Esophagus squamous epithelium (tissue), 5 donors: Measurements from ENCODE around the gene PSTPIP2. TPM values are rescaled to one million over a fixed set of nuclear protein-coding genes. Genes with fewer than 3 reads are reported as not detected.
"Not testable (repeated sequence)": the region's sequence is repeated elsewhere in the genome, so short reads cannot be mapped to it uniquely, and the experiment has no call there.

Experiments used
- DNase-seq: peaks from one replicate; lab custom pipeline; 2025; lab: John Stamatoyannopoulos, UW
- H3K27ac ChIP-seq, 4 donors: fragments of 200-600 bp; sonication (generic); one replicate each; pipeline ENCODE4 v1.5.1; 2016 to 2019; ENCODE audit warnings: mild to moderate bottlenecking in 1 of 4
- H3K27me3 ChIP-seq, 4 donors: fragments of 200-600 bp; sonication (generic); 1 replicate in 3 of 4; 2 replicates in 1 of 4; pipeline versions ENCODE4 v1.5.1 to v1.6.0; 2017 to 2021; ENCODE audit warnings: antibody characterized with exemption in 1 of 4
- H3K36me3 ChIP-seq, 3 donors: fragments of 200-600 bp; sonication (generic); one replicate each; pipeline ENCODE4 v1.5.1; 2016 to 2019
- H3K4me1 ChIP-seq, 3 donors: fragments of 200-600 bp; sonication (generic); one replicate each; pipeline ENCODE4 v1.5.1; 2017 to 2019
- H3K4me3 ChIP-seq, 4 donors: fragments of 200-600 bp; sonication (generic); 1 replicate in 3 of 4; 2 replicates in 1 of 4; pipeline ENCODE4 v1.5.1; 2016 to 2019; ENCODE audit warnings: mild to moderate bottlenecking in 2 of 4, moderate library complexity in 1 of 4
- H3K9me3 ChIP-seq, 3 donors: fragments of 200-600 bp; sonication (generic); one replicate each; pipeline ENCODE4 v1.5.1; 2016 to 2019
- CTCF ChIP-seq, 6 experiments: fragments of 450-650 bp in 4 of 6; fragments of 200-600 bp in 2 of 6; sonication (generic) in 2 of 6; IDR thresholded peaks; one replicate each; pipeline ENCODE4 v1.5.1; 2016 to 2019; ENCODE audit warnings: antibody characterized with exemption in 6 of 6, mild to moderate bottlenecking in 4 of 6, moderate library complexity in 4 of 6
- POLR2A ChIP-seq, 4 donors: fragments of 450-650 bp; IDR thresholded peaks; one replicate each; pipeline ENCODE4 v1.6.1; 2017; ENCODE audit warnings: antibody characterized with exemption in 4 of 4, mild to moderate bottlenecking in 4 of 4, moderate library complexity in 3 of 4
- WGBS, 2 donors: methylation state at CpG; one replicate each; pipeline ENCODE4 v1.1.5; 2018; 5-methylcytosine and 5-hydroxymethylcytosine counted together
- intact Hi-C: fragments of 100-400 bp; cut with DNase I; formaldehyde crosslinking; loops from one replicate; pipeline ENCODE4 v1.15.0; 2022
- total RNA-seq, 4 donors: library from RNA; depleted of rRNA; stranded (reverse); fragments of >200 nt; gene quantifications; one replicate each; pipeline ENCODE4 v1.1.0, GENCODE V29; 2016
- donor health status: DM: yes; HTN: yes; CAD: no.

PSTPIP2 gene
- total RNA-seq, 4 donors from 2014 or later = 5.6 to 18.7 (median 11.1) TPM

DNA sequence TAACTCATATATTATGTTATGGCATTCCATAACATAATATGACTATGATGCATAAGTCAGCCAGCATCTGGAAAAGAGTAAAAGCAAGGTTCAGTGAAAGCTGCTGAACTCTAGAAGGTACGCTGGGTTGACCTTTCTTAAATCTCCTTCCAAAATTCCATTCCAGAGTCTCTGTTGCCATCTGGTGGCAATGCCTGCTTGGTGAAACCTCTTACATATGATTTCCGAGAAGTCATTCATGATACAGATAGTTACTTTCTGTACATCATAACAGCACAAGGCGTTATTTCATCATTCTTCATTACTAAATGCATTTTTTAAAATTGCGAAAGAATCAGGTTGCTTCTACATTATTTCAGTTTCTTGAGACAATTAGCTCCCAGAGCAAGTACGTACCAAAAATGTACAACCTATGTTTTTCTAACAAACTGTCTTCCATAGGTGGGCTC, 97.9 kb downstream of the PSTPIP2 start:
- TF ChIP-seq CTCF (IDR thresholded peaks at IDR 0.05) (peak; percentile 39 to 84 (median 75)), POLR2A (IDR thresholded peaks at IDR 0.05) (no peak)
- Histone ChIP-seq H3K9me3 (no peaks in the 10 kb centered on the region), H3K4me3 (no peak overlapping the region), H3K4me1 (peaks cover 0 to 10% (median 6%) of the 10 kb centered on the region in 3 donors), H3K27me3 (no peaks in the 10 kb centered on the region), H3K27ac (no peak overlapping the region), H3K36me3 (no peaks in the 10 kb centered on the region)
- WGBS, 2 donors = 12 to 18% methylated on average over 5 of the region's 5 CpGs
- intact Hi-C loops = no loop called here
- no peak for DNase-seq

DNA sequence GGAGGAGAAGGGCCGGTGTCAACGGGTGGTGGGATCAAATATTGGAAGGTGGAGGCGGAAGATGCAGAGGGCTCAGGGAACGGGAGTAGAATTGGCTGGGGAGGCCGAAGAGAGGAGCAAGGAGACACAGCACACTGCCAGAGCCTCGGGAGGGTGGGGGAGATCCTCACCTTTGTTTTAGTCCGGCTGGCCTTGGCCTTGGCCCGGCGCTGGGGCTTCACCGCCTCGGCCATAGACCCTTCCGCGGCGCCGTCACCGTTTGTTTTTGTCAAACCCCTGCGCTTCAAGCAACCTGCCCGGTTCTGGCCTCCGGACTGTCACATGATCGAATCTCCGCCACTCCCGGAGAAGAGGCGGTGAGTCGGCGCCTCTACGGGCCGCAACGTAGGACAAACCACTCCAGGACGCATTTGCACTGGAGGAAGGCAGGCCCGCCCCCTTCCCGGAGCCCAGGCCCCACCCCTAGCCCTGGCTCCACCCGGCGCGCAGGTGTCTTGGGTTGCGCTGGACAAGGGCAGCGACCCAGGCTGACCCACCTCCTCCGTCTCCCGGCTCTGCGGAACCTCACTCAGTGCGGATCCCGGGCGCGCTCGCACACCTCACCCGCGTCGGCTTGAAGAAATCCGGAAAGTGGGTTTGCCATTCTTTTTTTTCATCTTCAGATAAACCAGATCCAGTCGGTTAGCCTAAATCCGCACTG, 104.9 kb downstream of the PSTPIP2 start, which contains the start of gene EPG5:
TSS of gene EPG5 (minus strand) at position 323 of the 700 bp plus-strand sequence. CDS start at position 233, 90 bp downstream.
- no peaks in the 10 kb centered on the region for H3K27me3 ChIP-seq
- no peaks in the 10 kb centered on the region for H3K9me3 ChIP-seq
- peaks cover 0 to 40% (median 10%) of the 10 kb centered on the region in 3 donors for H3K4me1 ChIP-seq
- H3K36me3 ChIP-seq = peaks cover 0 to 6% (median 0%) of the 10 kb centered on the region in 3 donors
- H3K27ac ChIP-seq = peak within 1 kb of the TSS; percentile 75 to 89 (median 88)
- DNase-seq = peak; percentile 63
- peak in 3 of 4 donors; percentile 30 to 68 (median 63) for TF ChIP-seq POLR2A (IDR thresholded peaks at IDR 0.05)
- peak in 2 of 6 experiments; percentile 17 to 42 for TF ChIP-seq CTCF (IDR thresholded peaks at IDR 0.05)
- intact Hi-C loops = no loop called here
- 0% methylated on average over 20 to 34 of the region's 50 CpGs for WGBS, 2 donors
- peak within 1 kb of the TSS; percentile 57 to 98 (median 86) for H3K4me3 ChIP-seq

GRCh38 chr18:45964913-45965312, 107.1 kb downstream of the PSTPIP2 start:
- DNase-seq, H3K9me3 ChIP-seq, H3K27me3 ChIP-seq, intact Hi-C loops, H3K27ac ChIP-seq, H3K4me3 ChIP-seq: not testable (repeated sequence)
- H3K36me3 ChIP-seq = peaks cover 0 to 12% (median 0%) of the 10 kb centered on the region in 3 donors
- 94 to 95% methylated on average over 5 of the region's 5 CpGs for WGBS, 2 donors
- H3K4me1 ChIP-seq = peaks cover 0 to 48% (median 10%) of the 10 kb centered on the region in 3 donors

- H3K27me3 ChIP-seq = no peaks in the 10 kb centered on the region
- no peak overlapping the region for H3K4me3 ChIP-seq
- 85% methylated on average over 5 of the region's 5 CpGs for WGBS, 2 donors
- H3K9me3 ChIP-seq = no peaks in the 10 kb centered on the region
- intact Hi-C loops = no loop called here
- DNase-seq = no peak
- H3K4me1 ChIP-seq = peaks cover 0 to 50% (median 10%) of the 10 kb centered on the region in 3 donors
- peaks cover 0 to 12% (median 0%) of the 10 kb centered on the region in 3 donors for H3K36me3 ChIP-seq
- no peak overlapping the region for H3K27ac ChIP-seq
- TF ChIP-seq CTCF (IDR thresholded peaks at IDR 0.05) = no peak
- no peak for TF ChIP-seq POLR2A (IDR thresholded peaks at IDR 0.05)
Observed at GRCh38 chr18:45962866-45963265, 109.2 kb downstream of the PSTPIP2 start.

- Histone ChIP-seq H3K27ac (no peak overlapping the region), H3K36me3 (peaks cover 0 to 12% (median 0%) of the 10 kb centered on the region in 3 donors), H3K9me3 (no peaks in the 10 kb centered on the region), H3K4me1 (peaks cover 0 to 46% (median 10%) of the 10 kb centered on the region in 3 donors), H3K4me3 (no peak overlapping the region), H3K27me3 (no peaks in the 10 kb centered on the region)
- no peak for TF ChIP-seq CTCF (IDR thresholded peaks at IDR 0.05)
- TF ChIP-seq POLR2A (IDR thresholded peaks at IDR 0.05) = no peak
- WGBS, 2 donors = 27 to 72% methylated on average over 2 of the region's 2 CpGs
- intact Hi-C loops = no loop called here
- no peak for DNase-seq
Observed at GRCh38 chr18:45962461-45962860, 109.6 kb downstream of the PSTPIP2 start.

GRCh38 chr18:45959484-45959883, 112.6 kb downstream of the PSTPIP2 start:
- DNase-seq, H3K27me3 ChIP-seq, H3K9me3 ChIP-seq, H3K27ac ChIP-seq, intact Hi-C loops, H3K4me3 ChIP-seq: not testable (repeated sequence)
- WGBS, 2 donors = 94 to 98% methylated on average over 3 to 5 of the region's 7 CpGs
- Histone ChIP-seq H3K36me3 (peaks cover 0 to 25% (median 3%) of the 10 kb centered on the region in 3 donors), H3K4me1 (peaks cover 0 to 30% (median 0%) of the 10 kb centered on the region in 3 donors)
